ENCODE results near the gene MTHFD2. TPM values are rescaled to one million over a fixed set of nuclear protein-coding genes. Genes with fewer than 3 reads are reported as not detected.

The MTHFD2 gene
- polyA plus RNA-seq, 3 donors, result 24.1 to 39.4 (median 38.5) TPM

GRCh38 chr2:74177696-74178095 lies 20.7 kb upstream of the MTHFD2 start:
- Mint-ChIP-seq H3K36me3 (peaks cover 5 to 16% of the 10 kb centered on the region in 2 donors), H3K4me3 (peak overlapping the region; percentile 85 to 91), H3K27ac (peak overlapping the region; percentile 87 to 97 (median 93)), H3K9me3 (peaks cover 0 to 2% (median 0%) of the 10 kb centered on the region in 7 donors), H3K27me3 (ENCODE audit: low read depth in 3 of 3) (peaks cover 0 to 2% (median 0%) of the 10 kb centered on the region in 3 donors), H3K4me1 (peaks cover 61% of the 10 kb centered on the region)
- Histone ChIP-seq H3K9ac (ENCODE audit: insufficient read depth, low read length, poor library complexity, severe bottlenecking) (peak overlapping the region; percentile 95), H3K36me3 (replicated peaks in 1 of 2; ENCODE audit: control insufficient read depth in 1 of 2, insufficient read depth in 2 of 2, low read length in 2 of 2) (peaks cover 0 to 4% of the 10 kb centered on the region in 2 donors), H2AFZ (ENCODE audit: insufficient read depth, low read depth, low read length, poor library complexity, severe bottlenecking) (peak overlapping the region; percentile 79), H3K27me3 (ENCODE audit: control insufficient read depth in 2 of 2, insufficient read depth in 2 of 2, low read length in 2 of 2) (no peaks in the 10 kb centered on the region), H3K79me2 (ENCODE audit: insufficient read depth, low read length) (peaks cover 76% of the 10 kb centered on the region), H3K9me3 (replicated peaks in 1 of 2; ENCODE audit: control insufficient read depth in 1 of 2, insufficient read depth in 1 of 2, low read length in 2 of 2) (no peaks in the 10 kb centered on the region), H3K27ac (ENCODE audit: low read depth in 1 of 2, low read length in 2 of 2) (peak overlapping the region; percentile 90 to 94), H3K4me1 (ENCODE audit: control insufficient read depth in 1 of 2, insufficient read depth in 2 of 2, low read length in 2 of 2) (peaks cover 52 to 74% of the 10 kb centered on the region in 2 donors), H3K4me3 (replicated peaks in 1 of 3; ENCODE audit: low read depth in 2 of 3, low read length in 3 of 3) (peak overlapping the region; percentile 68 to 96 (median 84)), H3K4me2 (replicated peaks; ENCODE audit: extremely low read depth, low read length, poor library complexity, severe bottlenecking) (peak overlapping the region; percentile 84), H4K20me1 (ENCODE audit: insufficient read depth, low read length) (peaks cover 54% of the 10 kb centered on the region)
- no peak for TF ChIP-seq CTCF (IDR thresholded peaks at IDR 0.05)
- intact Hi-C loops (cut with micrococcal nuclease), result no loop called here
- DNase-seq, result no peak

- Histone ChIP-seq H4K20me1 (ENCODE audit: insufficient read depth, low read length) (peaks cover 47% of the 10 kb centered on the region), H3K4me3 (replicated peaks in 1 of 3; ENCODE audit: low read depth in 2 of 3, low read length in 3 of 3) (peak within 1 kb of the TSS; percentile 68 to 96 (median 84)), H3K4me1 (ENCODE audit: control insufficient read depth in 1 of 2, insufficient read depth in 2 of 2, low read length in 2 of 2) (peaks cover 59 to 81% of the 10 kb centered on the region in 2 donors), H3K4me2 (replicated peaks; ENCODE audit: extremely low read depth, low read length, poor library complexity, severe bottlenecking) (peak within 1 kb of the TSS; percentile 84), H3K9ac (ENCODE audit: insufficient read depth, low read length, poor library complexity, severe bottlenecking) (peak within 1 kb of the TSS; percentile 95), H3K27me3 (ENCODE audit: control insufficient read depth in 2 of 2, insufficient read depth in 2 of 2, low read length in 2 of 2) (no peaks in the 10 kb centered on the region), H3K9me3 (replicated peaks in 1 of 2; ENCODE audit: control insufficient read depth in 1 of 2, insufficient read depth in 1 of 2, low read length in 2 of 2) (no peaks in the 10 kb centered on the region), H3K36me3 (replicated peaks in 1 of 2; ENCODE audit: control insufficient read depth in 1 of 2, insufficient read depth in 2 of 2, low read length in 2 of 2) (no peaks in the 10 kb centered on the region), H3K79me2 (ENCODE audit: insufficient read depth, low read length) (peaks cover 69% of the 10 kb centered on the region), H2AFZ (ENCODE audit: insufficient read depth, low read depth, low read length, poor library complexity, severe bottlenecking) (peak within 1 kb of the TSS; percentile 79), H3K27ac (ENCODE audit: low read depth in 1 of 2, low read length in 2 of 2) (peak within 1 kb of the TSS; percentile 90 to 94)
- Mint-ChIP-seq H3K27ac (peak within 1 kb of the TSS; percentile 89 to 97 (median 95)), H3K9me3 (peaks cover 0 to 2% (median 0%) of the 10 kb centered on the region in 7 donors), H3K36me3 (peaks cover 5 to 12% of the 10 kb centered on the region in 2 donors), H3K27me3 (ENCODE audit: low read depth in 3 of 3) (no peaks in the 10 kb centered on the region), H3K4me3 (peak within 1 kb of the TSS; percentile 85 to 91), H3K4me1 (peaks cover 56% of the 10 kb centered on the region)
- under 1% methylated on average over 72 of the region's 84 CpGs for WGBS (ENCODE audit: insufficient coverage)
- no peak for TF ChIP-seq CTCF (IDR thresholded peaks at IDR 0.05)
- intact Hi-C loops (cut with micrococcal nuclease), result no loop called here
- DNase-seq, result peak; percentile 98 to 99 (median 99)
Observed at GRCh38 chr2:74178211-74179062, 20.0 kb upstream of the MTHFD2 start, which contains the start of gene MOB1A. Gene MOB1A, minus strand, starts transcription at chr2:74178879. Its CDS starts 205 bp downstream, at chr2:74178674.
